ENCODE measurements around the gene SPRYD3. TPM values are rescaled to one million over a fixed set of nuclear protein-coding genes. Genes with fewer than 3 reads are reported as not detected.
A peak's percentile ranks its signal among the peaks of the same experiment; 100 is the strongest.

SPRYD3 gene
- total RNA-seq, 1 donor from 2014 or later, result 5.4 TPM

GRCh38 chr12:53094394-53094787, 15.2 kb upstream of the SPRYD3 start:
- peak overlapping the region; percentile 18 for H3K27ac Mint-ChIP-seq
- peaks cover 51% of the 10 kb centered on the region for H3K27me3 ChIP-seq
- H3K4me3 ChIP-seq, result no peak overlapping the region
- peaks cover 26% of the 10 kb centered on the region for H3K4me1 Mint-ChIP-seq
- H3K36me3 ChIP-seq, result no peaks in the 10 kb centered on the region
- no peak overlapping the region for H3K27ac ChIP-seq
- H3K9me3 Mint-ChIP-seq, result no peaks in the 10 kb centered on the region
- peaks cover 21% of the 10 kb centered on the region for H3K4me1 ChIP-seq
- H2AFZ ChIP-seq (replicated peaks), result no peak overlapping the region
- no peak overlapping the region for H3K4me2 ChIP-seq
- no peak for TF ChIP-seq EZH2phosphoT487 (IDR thresholded peaks at IDR 0.05)
- TF ChIP-seq EZH2 (IDR thresholded peaks at IDR 0.05), result no peak
- no peak for TF ChIP-seq CTCF (IDR thresholded peaks at IDR 0.05)
- DNase-seq (ENCODE audit: low spot score), result no peak
- no peaks in the 10 kb centered on the region for H3K9me3 ChIP-seq (ENCODE audit: low read depth)
- H3K9ac ChIP-seq, result no peak overlapping the region
- no peaks in the 10 kb centered on the region for H4K20me1 ChIP-seq (ENCODE audit: low read depth)
- no peaks in the 10 kb centered on the region for H3K36me3 Mint-ChIP-seq
- no peaks in the 10 kb centered on the region for H3K79me2 ChIP-seq (ENCODE audit: low read depth)
- H3K27me3 Mint-ChIP-seq (ENCODE audit: insufficient read depth, low read depth), result peaks cover 41% of the 10 kb centered on the region
- no peak overlapping the region for H3K4me3 Mint-ChIP-seq
- peaks cover 13% of the 10 kb centered on the region for H3F3A ChIP-seq (ENCODE audit: low read depth)

GRCh38 chr12:53093777-53094393, 14.7 kb upstream of the SPRYD3 start:
- no peak overlapping the region for H3K4me3 ChIP-seq
- H3K79me2 ChIP-seq (ENCODE audit: low read depth), result no peaks in the 10 kb centered on the region
- H3F3A ChIP-seq (ENCODE audit: low read depth), result peaks cover 13% of the 10 kb centered on the region
- Mint-ChIP-seq H3K9me3 (no peaks in the 10 kb centered on the region), H3K27ac (no peak overlapping the region), H3K36me3 (no peaks in the 10 kb centered on the region), H3K4me1 (peaks cover 21% of the 10 kb centered on the region), H3K27me3 (ENCODE audit: insufficient read depth, low read depth) (peaks cover 37% of the 10 kb centered on the region), H3K4me3 (no peak overlapping the region)
- H3K27me3 ChIP-seq, result peaks cover 46% of the 10 kb centered on the region
- no peaks in the 10 kb centered on the region for H3K9me3 ChIP-seq (ENCODE audit: low read depth)
- H3K9ac ChIP-seq, result no peak overlapping the region
- no peaks in the 10 kb centered on the region for H3K36me3 ChIP-seq
- H2AFZ ChIP-seq (replicated peaks), result no peak overlapping the region
- H3K27ac ChIP-seq, result no peak overlapping the region
- peaks cover 21% of the 10 kb centered on the region for H3K4me1 ChIP-seq
- no peak overlapping the region for H3K4me2 ChIP-seq
- H4K20me1 ChIP-seq (ENCODE audit: low read depth), result no peaks in the 10 kb centered on the region
- no peak for DNase-seq (ENCODE audit: low spot score)
- TF ChIP-seq EZH2phosphoT487 (IDR thresholded peaks at IDR 0.05) (no peak), EZH2 (IDR thresholded peaks at IDR 0.05) (no peak), CTCF (IDR thresholded peaks at IDR 0.05) (no peak)

- peaks cover 12% of the 10 kb centered on the region for H3K4me1 ChIP-seq
- H3K9me3 Mint-ChIP-seq, result no peaks in the 10 kb centered on the region
- H3K9ac ChIP-seq, result no peak overlapping the region
- TF ChIP-seq EZH2 (IDR thresholded peaks at IDR 0.05) (no peak), EZH2phosphoT487 (IDR thresholded peaks at IDR 0.05) (no peak), CTCF (IDR thresholded peaks at IDR 0.05) (no peak)
- H3K79me2 ChIP-seq (ENCODE audit: low read depth), result no peaks in the 10 kb centered on the region
- peaks cover 29% of the 10 kb centered on the region for H3K27me3 ChIP-seq
- peaks cover 29% of the 10 kb centered on the region for H3K27me3 Mint-ChIP-seq (ENCODE audit: insufficient read depth, low read depth)
- no peaks in the 10 kb centered on the region for H3K9me3 ChIP-seq (ENCODE audit: low read depth)
- no peak for DNase-seq (ENCODE audit: low spot score)
- H3K27ac ChIP-seq, result no peak overlapping the region
- peaks cover 10% of the 10 kb centered on the region for H3K4me1 Mint-ChIP-seq
- H3K36me3 Mint-ChIP-seq, result no peaks in the 10 kb centered on the region
- no peak overlapping the region for H3K4me2 ChIP-seq
- H3K4me3 ChIP-seq, result no peak overlapping the region
- no peak overlapping the region for H3K27ac Mint-ChIP-seq
- H3K4me3 Mint-ChIP-seq, result no peak overlapping the region
- no peaks in the 10 kb centered on the region for H4K20me1 ChIP-seq (ENCODE audit: low read depth)
- peaks cover 11% of the 10 kb centered on the region for H3F3A ChIP-seq (ENCODE audit: low read depth)
- H3K36me3 ChIP-seq, result no peaks in the 10 kb centered on the region
- H2AFZ ChIP-seq (replicated peaks), result no peak overlapping the region
Measured at GRCh38 chr12:53091756-53092155, 12.6 kb upstream of the SPRYD3 start.
